Measurements from ENCODE around the gene SERTAD1. TPM values are rescaled to one million over a fixed set of nuclear protein-coding genes. Genes with fewer than 3 reads are reported as not detected.
"Not testable (repeated sequence)": the region's sequence is repeated elsewhere in the genome, so short reads cannot be mapped to it uniquely, and the experiment has no call there.

SERTAD1 gene
- total RNA-seq, 1 experiment from 2014 or later: 21.7 TPM

DNA sequence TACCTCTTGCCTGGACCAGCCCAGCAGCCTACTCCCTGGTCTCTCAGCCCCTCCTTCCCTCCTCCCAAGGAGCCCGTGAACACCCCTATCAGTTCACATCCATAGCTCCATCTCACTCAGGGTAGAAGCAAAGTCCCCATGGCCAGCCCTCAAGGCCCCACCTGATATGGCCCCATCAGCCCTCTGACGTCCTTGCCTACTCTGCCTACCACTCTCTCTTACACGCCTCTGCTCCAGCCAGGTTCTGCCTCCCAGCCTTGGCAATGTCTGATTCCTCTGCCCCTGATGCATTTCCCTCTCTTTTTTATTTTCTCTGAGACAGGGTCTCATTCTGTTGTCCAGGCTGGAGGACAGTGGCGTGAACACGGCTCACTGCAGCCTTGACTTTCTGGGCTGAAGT, 26.2 kb upstream of the SERTAD1 start:
- no peak for DNase-seq (ENCODE audit: low read depth)

GRCh38 chr19:40450664-40451063, 24.9 kb upstream of the SERTAD1 start:
- no peak for DNase-seq (ENCODE audit: low read depth)

DNA sequence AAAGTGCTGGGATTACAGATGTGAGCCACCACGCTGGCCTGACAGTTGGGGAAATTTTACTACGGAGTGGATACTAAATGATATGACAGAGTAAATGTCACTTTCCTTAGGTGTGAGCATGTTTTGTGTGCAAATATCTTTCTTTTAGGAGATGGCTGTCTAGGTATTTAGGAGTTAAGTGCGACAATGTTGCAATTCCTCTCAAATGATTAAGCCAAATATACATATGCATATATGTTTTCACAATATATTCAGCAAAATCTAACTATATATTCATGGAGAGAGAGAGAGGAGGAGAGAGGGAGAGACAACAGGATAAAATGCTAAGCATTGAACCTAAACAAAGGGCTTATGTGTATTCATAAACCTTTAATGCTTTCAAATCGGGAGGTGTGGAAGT, 23.7 kb upstream of the SERTAD1 start:
- DNase-seq (ENCODE audit: low read depth): no peak

GRCh38 chr19:40446263-40446784, 20.5 kb upstream of the SERTAD1 start:
- no peak for DNase-seq (ENCODE audit: low read depth)

DNA sequence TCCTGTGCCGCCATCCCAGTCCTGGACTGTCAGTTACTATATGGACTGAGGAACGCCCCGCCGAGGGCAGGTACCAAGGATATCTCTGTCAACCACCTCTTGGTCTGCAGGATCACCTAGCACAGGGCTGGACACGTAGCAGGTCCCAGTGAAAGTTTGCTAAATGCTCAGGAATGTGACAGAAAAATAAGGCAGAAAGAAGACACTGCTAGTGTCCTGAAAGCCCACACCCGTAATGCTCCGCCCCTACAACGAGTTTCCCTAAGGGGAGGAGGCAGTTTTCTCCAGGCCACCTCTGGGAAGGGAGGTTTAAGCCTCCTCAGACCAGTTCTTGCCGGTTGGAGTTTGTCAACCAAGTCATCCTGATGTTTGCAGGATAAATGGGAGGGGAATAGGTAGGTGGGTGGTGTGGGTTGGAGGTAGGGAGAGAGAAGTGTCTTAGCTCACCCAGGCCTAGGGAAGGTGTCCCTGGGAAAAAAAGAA, 20.0 kb upstream of the SERTAD1 start:
- peak; percentile 12 for DNase-seq (ENCODE audit: low read depth)

- DNase-seq (ENCODE audit: low read depth): no peak
Measured at GRCh38 chr19:40444825-40445312, 19.1 kb upstream of the SERTAD1 start.

- DNase-seq (ENCODE audit: low read depth): peak; percentile 91
Measured at GRCh38 chr19:40444000-40444824, 18.4 kb upstream of the SERTAD1 start, which contains the start of gene SERTAD3. TSS of gene SERTAD3 (minus strand) at chr19:40444335. CDS start at chr19:40442080, 2,255 bp downstream.

DNA sequence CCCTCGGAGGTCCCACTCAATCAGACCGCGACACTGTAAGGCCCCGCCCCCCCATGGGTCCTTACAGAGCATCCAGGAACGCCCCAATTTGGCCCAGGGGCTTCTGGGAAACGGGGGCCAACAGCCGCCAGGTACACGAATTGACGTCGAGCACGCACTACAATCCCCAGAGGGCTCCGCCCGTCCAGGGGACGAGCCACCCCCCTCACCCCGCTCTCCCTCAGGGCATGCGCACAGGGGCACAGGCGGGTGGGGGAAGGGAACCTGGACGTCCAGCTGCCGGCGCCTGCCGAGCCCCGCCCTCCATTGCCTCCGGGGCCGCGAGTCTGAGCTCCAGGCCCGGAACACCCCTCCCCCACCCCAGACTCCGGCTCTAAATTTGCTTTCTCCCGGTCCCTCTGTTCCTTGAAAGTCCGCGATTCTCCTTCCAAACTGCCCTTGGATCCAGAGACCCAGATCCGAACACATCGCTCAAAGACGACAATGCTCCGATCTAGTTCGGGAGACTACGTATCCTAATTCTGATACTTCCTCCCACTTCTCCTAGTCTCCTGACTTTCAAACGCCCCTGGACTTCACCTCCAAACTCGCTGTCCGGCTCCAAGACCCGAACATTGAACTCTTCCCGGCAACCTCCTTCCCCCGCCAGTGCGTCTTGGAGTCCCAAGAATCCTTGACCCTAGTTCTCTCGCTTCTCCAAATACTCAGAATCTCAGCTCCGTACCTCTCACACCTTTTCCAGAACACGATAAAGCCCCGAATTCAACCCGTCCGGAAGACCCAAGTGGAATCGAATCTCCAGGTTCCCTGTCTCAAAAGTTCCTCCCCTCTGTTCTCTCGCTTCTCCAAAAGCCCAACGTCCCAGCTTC, 17.6 kb upstream of the SERTAD1 start:
- DNase-seq (ENCODE audit: low read depth): peak; percentile 99

GRCh38 chr19:40442328-40443130, 16.7 kb upstream of the SERTAD1 start:
- no peak for DNase-seq (ENCODE audit: low read depth)

- no peak for DNase-seq (ENCODE audit: low read depth)
Measured at GRCh38 chr19:40441719-40442253, 16.0 kb upstream of the SERTAD1 start.

GRCh38 chr19:40438284-40438683, 12.5 kb upstream of the SERTAD1 start:
- DNase-seq (ENCODE audit: low read depth): no peak

DNA sequence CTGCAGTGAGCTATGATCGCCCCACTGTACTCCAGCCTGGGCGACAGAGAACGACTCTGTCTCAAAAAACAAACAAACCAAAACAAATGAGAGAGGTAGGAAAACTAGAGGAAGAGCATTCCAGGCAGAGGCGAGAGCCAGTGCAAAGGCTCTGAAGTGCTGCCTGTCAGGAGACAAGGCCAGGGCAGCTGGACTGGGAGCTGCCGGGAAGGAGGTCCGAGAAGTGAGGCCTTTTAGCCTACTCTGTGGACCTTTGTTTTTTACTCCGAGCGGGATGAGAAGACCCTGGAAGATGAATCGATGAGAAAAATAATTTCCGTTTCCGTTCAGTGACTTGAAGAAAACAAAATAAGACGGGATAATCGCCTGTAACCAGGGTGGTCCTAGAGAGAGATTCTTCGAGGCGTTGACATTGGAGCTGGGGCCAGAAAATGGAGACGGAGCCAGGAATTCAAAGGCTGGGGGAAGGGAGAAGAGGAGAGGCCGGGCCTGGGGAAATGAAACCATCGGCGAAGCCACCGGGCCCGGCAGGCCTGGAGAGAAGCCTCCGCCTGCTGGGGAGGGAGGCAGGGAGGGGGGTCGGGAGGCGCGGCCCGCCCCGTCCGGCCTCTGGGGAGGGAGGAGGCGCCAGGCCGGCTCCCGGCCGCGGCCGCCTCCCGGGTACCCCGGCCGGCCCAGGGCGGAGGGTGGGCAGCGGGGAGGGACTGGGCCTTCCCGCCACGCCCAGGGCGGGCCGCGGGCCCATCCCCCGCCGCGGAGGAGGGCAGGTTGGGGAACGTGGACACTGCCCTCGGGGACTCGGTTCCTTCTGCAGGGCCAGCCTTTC, 7.8 kb upstream of the SERTAD1 start:
- DNase-seq (ENCODE audit: low read depth): peak; percentile 89

DNA sequence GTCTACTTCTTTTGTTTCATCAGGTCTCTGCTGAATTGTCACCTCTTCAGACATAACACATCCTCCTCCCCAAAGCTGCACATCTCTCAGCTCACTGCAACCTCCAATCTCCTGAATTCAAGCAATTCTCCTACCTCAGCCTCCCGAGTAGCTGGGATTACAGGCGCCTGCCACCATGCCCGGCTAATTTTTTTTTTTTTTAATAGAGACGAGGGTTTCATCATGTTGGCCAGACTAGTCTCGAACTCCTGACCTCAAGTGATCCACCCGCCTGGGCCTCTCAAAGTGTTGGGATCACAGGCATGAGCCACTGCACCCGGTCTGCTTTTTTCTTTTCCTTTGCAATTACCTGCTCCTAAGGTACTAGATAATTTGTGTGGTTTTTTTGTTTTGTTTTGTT, 7.0 kb upstream of the SERTAD1 start:
- not testable (repeated sequence) for DNase-seq (ENCODE audit: low read depth)

GRCh38 chr19:40431698-40432097, 5.9 kb upstream of the SERTAD1 start:
- DNase-seq (ENCODE audit: low read depth): no peak

- DNase-seq (ENCODE audit: low read depth): not testable (repeated sequence)
Measured at GRCh38 chr19:40430242-40430641, 4.5 kb upstream of the SERTAD1 start.

DNA sequence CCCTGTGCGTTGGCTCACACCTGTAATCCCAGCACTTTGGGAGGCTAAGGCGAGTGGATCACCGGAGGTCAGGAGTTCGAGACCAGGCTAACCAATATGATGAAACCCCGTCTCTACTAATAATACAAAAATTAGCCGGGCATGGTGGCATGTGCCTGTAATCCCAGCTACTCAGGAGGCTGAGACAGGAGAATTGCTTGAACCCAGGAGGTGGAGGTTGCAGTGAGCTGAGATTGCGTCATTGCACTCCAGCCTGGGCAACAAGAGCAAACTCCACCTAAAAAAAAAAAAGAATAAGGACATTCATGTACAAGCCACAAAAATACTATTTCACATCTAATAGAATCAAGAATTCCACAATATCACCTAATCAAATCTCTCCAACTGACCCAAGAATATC, 2.4 kb upstream of the SERTAD1 start:
- DNase-seq (ENCODE audit: low read depth): not testable (repeated sequence)

DNA sequence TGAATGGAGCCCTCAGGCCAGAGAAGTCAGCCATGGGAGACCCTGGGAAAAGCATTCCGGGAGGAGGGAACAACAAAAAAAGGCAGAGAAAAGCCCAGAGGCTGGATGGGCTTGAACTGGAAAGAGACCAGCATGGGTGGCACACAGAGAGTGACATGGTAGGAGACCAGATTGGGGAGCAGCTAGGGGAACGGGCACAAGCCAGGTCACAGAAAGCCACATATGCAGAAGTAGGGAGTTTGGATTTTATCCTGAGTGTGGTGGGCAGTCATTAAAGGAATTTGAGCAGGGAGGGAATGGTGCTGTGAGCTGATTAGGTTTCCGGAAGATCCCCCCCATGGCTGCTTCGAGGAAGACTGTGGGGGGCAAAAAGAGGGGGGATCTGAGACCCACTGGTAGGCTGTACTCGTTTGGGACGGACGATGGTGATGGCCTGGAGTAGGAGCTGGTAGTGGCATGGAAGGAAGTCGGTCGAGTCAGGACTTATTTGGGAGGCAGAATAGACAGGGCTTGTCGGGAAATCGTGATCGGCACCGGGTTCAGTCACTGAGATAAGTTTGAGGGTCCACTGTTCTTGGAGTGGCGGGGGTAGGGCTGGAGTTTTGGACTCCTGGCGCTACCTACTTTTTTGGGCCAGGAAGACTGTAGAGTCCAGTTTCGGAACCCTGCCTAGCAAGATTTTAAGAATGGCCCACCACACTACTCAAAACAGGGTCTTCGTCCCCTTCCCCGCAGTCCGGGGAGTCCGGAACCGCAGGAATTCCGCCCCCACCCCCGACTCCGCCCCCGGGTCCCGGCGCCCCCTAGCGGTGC, 949 bp downstream of the SERTAD1 start:
- no peak for DNase-seq (ENCODE audit: low read depth)

- no peak for DNase-seq (ENCODE audit: low read depth)
Measured at GRCh38 chr19:40423938-40424337, 1.9 kb downstream of the SERTAD1 start.

Data from LHCN-M2 (cell line).